A549 (cell line): ENCODE measurements around the gene AJAP1. TPM values are rescaled to one million over a fixed set of nuclear protein-coding genes. Genes with fewer than 3 reads are reported as not detected.

Experiments used
- ATAC-seq, 2 experiments: fragments of 200-7000 bp in 1 of 2; fragments of >200 bp in 1 of 2; cut with Nextera tagmentation in 1 of 2; cut with Tn5 transposase in 1 of 2; 3 replicates each; pipeline versions ENCODE4 v1.8.0 to v1.9.1; 2018 to 2020; ENCODE audit warnings: mild to moderate bottlenecking in 1 of 2, moderate library complexity in 1 of 2
- CTCF ChIA-PET: fragments of 300-600 bp; sonication (Branson Sonifier 250); formaldehyde crosslinking; extraction: SDS; loops from one replicate; lab custom pipeline; 2021; ENCODE audit warnings: antibody characterized with exemption, inconsistent platforms; lab: Yijun Ruan, JAX
- POLR2A ChIA-PET: fragments of 350-600 bp; formaldehyde crosslinking; extraction: SDS; loops from one replicate; lab custom pipeline; 2021; ENCODE audit warnings: antibody characterized with exemption, inconsistent platforms; lab: Yijun Ruan, JAX
- DNase-seq, 2 experiments: peaks; one replicate each; pipeline versions ENCODE4 v3.0.0 to v3.0.0-alpha.2; 2011 to 2016; ENCODE audit warnings: low read depth in 1 of 2, low spot score in 1 of 2
- FAIRE-seq: peaks from 2 replicates; lab custom pipeline; 2011; peaks lifted over from hg19 to GRCh38; lab: Jason Lieb, UNC
- H3K27ac ChIP-seq, 2 experiments: fragments of >200 bp; sonication (Bioruptor Twin); formaldehyde crosslinking; 3 replicates each; pipeline ENCODE4 v1.5.1; 2016 to 2017
- H3K4me1 ChIP-seq: fragments of >200 bp; sonication (Bioruptor Twin); formaldehyde crosslinking; 3 replicates; pipeline ENCODE4 v1.6.1; 2016
- H3K4me2 ChIP-seq: fragments of >200 bp; sonication (Bioruptor Twin); formaldehyde crosslinking; 3 replicates; pipeline ENCODE4 v1.6.1; 2016
- H3K4me3 ChIP-seq: fragments of >200 bp; sonication (Bioruptor Twin); formaldehyde crosslinking; 3 replicates; pipeline ENCODE4 v1.5.1; 2016
- H3K9me3 ChIP-seq: fragments of >200 bp; sonication (Bioruptor Twin); formaldehyde crosslinking; 3 replicates; pipeline ENCODE4 v1.6.1; 2016
- CBX2 ChIP-seq: fragments of 200-600 bp; sonication (generic); IDR thresholded peaks from 2 replicates; pipeline ENCODE4 v1.6.1; 2016; ENCODE audit warnings: low read depth, mild to moderate bottlenecking, borderline replicate concordance
- ESRRA ChIP-seq: fragments of 150-350 bp; IDR thresholded peaks from 2 replicates; pipeline ENCODE4 v1.6.1; 2014; ENCODE audit warnings: mild to moderate bottlenecking, low read length, borderline replicate concordance
- FOSL2 ChIP-seq, 2 experiments: fragments of 450-650 bp in 1 of 2; fragments of >200 bp in 1 of 2; sonication (Bioruptor Twin) in 1 of 2; formaldehyde crosslinking; IDR thresholded peaks; 2 replicates each; pipeline versions ENCODE4 v1.5.0 to v1.6.1; 2016 to 2020; ENCODE audit warnings: mild to moderate bottlenecking in 1 of 2, moderate library complexity in 1 of 2
- GATA3 ChIP-seq: IDR thresholded peaks from 2 replicates; pipeline ENCODE4 v1.6.1; 2012; ENCODE audit warnings: borderline replicate concordance
- JUNB ChIP-seq: fragments of >200 bp; sonication (Bioruptor Twin); formaldehyde crosslinking; IDR thresholded peaks from 2 replicates; pipeline ENCODE4 v1.6.1; 2016
- MAFK ChIP-seq: fragments of 450-650 bp; IDR thresholded peaks from 2 replicates; pipeline ENCODE4 v1.6.1; 2014; ENCODE audit not compliant: partially characterized antibody
- MAZ ChIP-seq: fragments of 150-350 bp; IDR thresholded peaks from 2 replicates; pipeline ENCODE4 v1.6.1; 2014; ENCODE audit warnings: antibody characterized with exemption, low read depth, low read length, borderline replicate concordance
- MYC ChIP-seq: IDR thresholded peaks from 2 replicates; pipeline ENCODE4 v1.6.1; 2012; ENCODE audit warnings: mild to moderate bottlenecking, inconsistent platforms, low read length, improper control_type of control experiment, borderline replicate concordance
- NFE2L2 ChIP-seq: fragments of 150-350 bp; conservative IDR thresholded peaks from 2 replicates; pipeline ENCODE4 v1.6.1; 2014; ENCODE audit warnings: low read length
- PHF8 ChIP-seq: fragments of 200-600 bp; sonication (generic); IDR thresholded peaks from 2 replicates; pipeline ENCODE4 v1.6.1; 2016; ENCODE audit warnings: low read depth, mild to moderate bottlenecking, antibody characterized with exemption, moderate library complexity, borderline replicate concordance
- POLR2AphosphoS2 ChIP-seq: conservative IDR thresholded peaks from 2 replicates; pipeline ENCODE4 v1.6.1; 2012; ENCODE audit warnings: low read length, improper control_type of control experiment, inconsistent platforms
- RAD21 ChIP-seq, 2 experiments: fragments of >200 bp in 1 of 2; sonication (Bioruptor Twin) in 1 of 2; formaldehyde crosslinking in 1 of 2; IDR thresholded peaks in 1 of 2; conservative IDR thresholded peaks in 1 of 2; 2 replicates in 1 of 2; 3 replicates in 1 of 2; pipeline ENCODE4 v1.6.1; 2012 to 2018; ENCODE audit warnings: inconsistent platforms in 1 of 2
- SMC3 ChIP-seq: fragments of >200 bp; sonication (Bioruptor Twin); formaldehyde crosslinking; IDR thresholded peaks from 3 replicates; pipeline ENCODE4 v1.6.1; 2018; ENCODE audit warnings: inconsistent platforms
- ZNF302 ChIP-seq: fragments of 250-450 bp; sonication (Bioruptor Pico); IDR thresholded peaks from 2 replicates; pipeline ENCODE4 v1.9.0; 2021; ENCODE audit warnings: inconsistent platforms, mild to moderate bottlenecking, moderate library complexity
- WGBS: methylation state at CpG from one replicate; pipeline ENCODE4 v1.1.6; 2017; ENCODE audit errors: missing lambda C conversion rate; 5-methylcytosine and 5-hydroxymethylcytosine counted together
- polyA plus RNA-seq, 4 experiments: library from polyadenylated mRNA; depleted of rRNA in 3 of 4; stranded (reverse); fragments of >200 nt; fragmentation: RNase III in 1 of 4; extraction: RNeasy Plus Mini Kit Qiagen cat#74134 plus additional on column Dnase treatment in 1 of 4; gene quantifications; 2 replicates in 3 of 4; 3 replicates in 1 of 4; pipeline ENCODE4 v1.2.3, GENCODE V29; 2011 to 2017
- TF ChIP-seq, protein P1 (sequence below): IDR thresholded peaks from 2 replicates; pipeline ENCODE4 v1.6.1; 2012
- TF ChIP-seq, protein P2 (sequence below): fragments of >200 bp; sonication (Bioruptor Twin); formaldehyde crosslinking; IDR thresholded peaks from 3 replicates; pipeline ENCODE4 v1.5.1; 2016
- TF ChIP-seq, protein P3 (sequence below): fragments of 450-650 bp; IDR thresholded peaks from 2 replicates; pipeline ENCODE4 v1.6.1; 2014; ENCODE audit warnings: antibody characterized with exemption
- TF ChIP-seq, protein P4 (sequence below): fragments of >200 bp; sonication (Bioruptor Twin); formaldehyde crosslinking; IDR thresholded peaks from 2 replicates; pipeline ENCODE4 v1.6.1; 2016

The AJAP1 gene
- polyA plus RNA-seq, 2 of the 4 experiments (the other 2 are of a cell fraction): not detected

DNA sequence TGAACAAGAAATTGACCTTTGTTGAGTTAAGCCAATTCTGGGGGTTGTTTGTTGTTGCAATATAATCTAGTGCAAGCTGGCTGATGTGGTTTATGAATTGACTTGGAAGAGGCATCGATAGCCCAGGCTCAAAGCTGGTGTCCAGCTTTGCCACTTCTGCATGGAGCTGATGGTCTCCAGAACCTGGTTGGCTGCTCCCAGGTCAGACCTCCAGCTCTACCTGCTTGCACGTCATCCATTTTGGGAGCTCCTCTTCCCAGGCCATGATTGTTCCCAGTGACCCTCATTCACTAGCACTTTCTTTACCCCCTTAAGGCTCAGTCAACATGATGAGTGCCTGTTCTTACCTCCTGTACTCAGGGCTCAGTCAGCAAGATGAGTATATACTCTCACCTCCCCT lies 5.8 kb upstream of the AJAP1 start:
- no peaks in the 10 kb centered on the region for H3K9me3 ChIP-seq
- ChIA-PET POLR2A (no interaction called here), CTCF (no interaction called here)
- no peak for TF ChIP-seq MYC
- TF ChIP-seq, protein P1, sequence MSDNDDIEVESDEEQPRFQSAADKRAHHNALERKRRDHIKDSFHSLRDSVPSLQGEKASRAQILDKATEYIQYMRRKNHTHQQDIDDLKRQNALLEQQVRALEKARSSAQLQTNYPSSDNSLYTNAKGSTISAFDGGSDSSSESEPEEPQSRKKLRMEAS: no peak
- TF ChIP-seq POLR2AphosphoS2: no peak
- no peak overlapping the region for H3K27ac ChIP-seq
- H3K4me3 ChIP-seq: no peak overlapping the region
- no peak overlapping the region for H3K4me2 ChIP-seq
- peaks cover 24% of the 10 kb centered on the region for H3K4me1 ChIP-seq
- FAIRE-seq (no peak), DNase-seq (no peak), ATAC-seq (no peak)
- 40% methylated on average over 2 of the region's 2 CpGs for WGBS

DNA sequence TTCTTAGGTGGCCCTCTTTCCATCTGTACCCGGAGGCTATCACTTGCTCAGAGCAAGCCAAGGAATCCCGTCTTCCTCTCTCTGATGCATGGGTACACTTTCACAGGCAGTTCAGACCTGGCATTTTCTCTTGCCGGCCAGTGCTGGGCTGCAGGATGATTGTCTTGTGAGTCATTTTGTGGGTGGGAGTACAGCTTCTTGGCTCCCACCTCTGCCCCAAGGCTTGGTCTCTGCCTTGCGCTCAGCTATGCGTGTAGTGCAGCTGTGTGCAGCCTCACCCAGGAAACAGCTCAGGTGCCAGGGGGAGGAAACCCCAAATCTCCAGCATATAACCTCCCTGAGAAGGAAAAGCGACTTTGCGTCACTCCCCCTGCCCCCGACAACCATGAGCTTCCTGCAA lies 3.9 kb upstream of the AJAP1 start:
- FAIRE-seq: no peak
- Histone ChIP-seq H3K4me3 (no peak overlapping the region), H3K4me2 (peak overlapping the region; percentile 70), H3K9me3 (no peaks in the 10 kb centered on the region), H3K4me1 (peaks cover 24% of the 10 kb centered on the region), H3K27ac (peak overlapping the region; percentile 61 to 82)
- CTCF ChIA-PET: no interaction called here
- DNase-seq: peak; percentile 60 to 67
- ATAC-seq: peak; percentile 80 to 87
- WGBS: 11% methylated on average over 5 of the region's 8 CpGs
- POLR2A ChIA-PET: no interaction called here
- TF ChIP-seq FOSL2 (IDR thresholded peaks at IDR 0.05) (0 out of 2 replicates have a peak, but pooled peaks have one; percentile 38), FOSL2 (CRISPR knock-in tag; IDR thresholded peaks at IDR 0.05) (peak; percentile 53), CBX2 (no peak), JUNB (no peak; the same call in 1 of the 2 replicates), NFE2L2 (no peak)

DNA sequence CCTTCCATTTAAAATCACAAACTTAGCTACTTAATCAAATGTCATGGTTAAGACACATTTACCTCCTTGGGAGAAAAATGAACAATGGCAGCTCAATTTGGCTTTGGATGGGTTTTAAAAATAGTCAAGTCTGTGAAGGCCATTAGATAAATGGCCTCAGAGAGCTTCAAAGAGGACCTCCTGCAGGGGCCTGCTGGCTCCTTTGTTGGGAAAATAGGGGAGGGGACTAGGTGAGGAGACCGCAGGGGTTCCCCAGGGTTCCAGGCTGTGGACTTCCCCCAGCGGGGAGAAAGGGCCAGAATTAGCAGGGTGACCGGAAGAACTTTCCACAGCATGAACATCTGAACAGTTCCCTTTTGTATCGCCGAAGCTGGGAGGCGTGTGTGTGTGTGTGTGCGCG lies 3.4 kb upstream of the AJAP1 start:
- FAIRE-seq (no peak), DNase-seq (no peak), ATAC-seq (no peak)
- no peaks in the 10 kb centered on the region for H3K9me3 ChIP-seq
- 93% methylated on average over 8 of the region's 8 CpGs for WGBS
- no peak for TF ChIP-seq GATA3
- TF ChIP-seq PHF8: no peak
- TF ChIP-seq, protein P2, sequence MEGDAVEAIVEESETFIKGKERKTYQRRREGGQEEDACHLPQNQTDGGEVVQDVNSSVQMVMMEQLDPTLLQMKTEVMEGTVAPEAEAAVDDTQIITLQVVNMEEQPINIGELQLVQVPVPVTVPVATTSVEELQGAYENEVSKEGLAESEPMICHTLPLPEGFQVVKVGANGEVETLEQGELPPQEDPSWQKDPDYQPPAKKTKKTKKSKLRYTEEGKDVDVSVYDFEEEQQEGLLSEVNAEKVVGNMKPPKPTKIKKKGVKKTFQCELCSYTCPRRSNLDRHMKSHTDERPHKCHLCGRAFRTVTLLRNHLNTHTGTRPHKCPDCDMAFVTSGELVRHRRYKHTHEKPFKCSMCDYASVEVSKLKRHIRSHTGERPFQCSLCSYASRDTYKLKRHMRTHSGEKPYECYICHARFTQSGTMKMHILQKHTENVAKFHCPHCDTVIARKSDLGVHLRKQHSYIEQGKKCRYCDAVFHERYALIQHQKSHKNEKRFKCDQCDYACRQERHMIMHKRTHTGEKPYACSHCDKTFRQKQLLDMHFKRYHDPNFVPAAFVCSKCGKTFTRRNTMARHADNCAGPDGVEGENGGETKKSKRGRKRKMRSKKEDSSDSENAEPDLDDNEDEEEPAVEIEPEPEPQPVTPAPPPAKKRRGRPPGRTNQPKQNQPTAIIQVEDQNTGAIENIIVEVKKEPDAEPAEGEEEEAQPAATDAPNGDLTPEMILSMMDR: no peak
- TF ChIP-seq, protein P3, sequence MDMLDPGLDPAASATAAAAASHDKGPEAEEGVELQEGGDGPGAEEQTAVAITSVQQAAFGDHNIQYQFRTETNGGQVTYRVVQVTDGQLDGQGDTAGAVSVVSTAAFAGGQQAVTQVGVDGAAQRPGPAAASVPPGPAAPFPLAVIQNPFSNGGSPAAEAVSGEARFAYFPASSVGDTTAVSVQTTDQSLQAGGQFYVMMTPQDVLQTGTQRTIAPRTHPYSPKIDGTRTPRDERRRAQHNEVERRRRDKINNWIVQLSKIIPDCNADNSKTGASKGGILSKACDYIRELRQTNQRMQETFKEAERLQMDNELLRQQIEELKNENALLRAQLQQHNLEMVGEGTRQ: no peak
- TF ChIP-seq ZNF302 (CRISPR knock-in tag): no peak
- no peak for TF ChIP-seq ESRRA
- TF ChIP-seq MAZ: no peak
- H3K4me3 ChIP-seq: no peak overlapping the region
- CTCF ChIA-PET: no interaction called here
- peak overlapping the region; percentile 61 to 82 for H3K27ac ChIP-seq
- peaks cover 24% of the 10 kb centered on the region for H3K4me1 ChIP-seq
- POLR2A ChIA-PET: no interaction called here
- H3K4me2 ChIP-seq: peak overlapping the region; percentile 70

DNA sequence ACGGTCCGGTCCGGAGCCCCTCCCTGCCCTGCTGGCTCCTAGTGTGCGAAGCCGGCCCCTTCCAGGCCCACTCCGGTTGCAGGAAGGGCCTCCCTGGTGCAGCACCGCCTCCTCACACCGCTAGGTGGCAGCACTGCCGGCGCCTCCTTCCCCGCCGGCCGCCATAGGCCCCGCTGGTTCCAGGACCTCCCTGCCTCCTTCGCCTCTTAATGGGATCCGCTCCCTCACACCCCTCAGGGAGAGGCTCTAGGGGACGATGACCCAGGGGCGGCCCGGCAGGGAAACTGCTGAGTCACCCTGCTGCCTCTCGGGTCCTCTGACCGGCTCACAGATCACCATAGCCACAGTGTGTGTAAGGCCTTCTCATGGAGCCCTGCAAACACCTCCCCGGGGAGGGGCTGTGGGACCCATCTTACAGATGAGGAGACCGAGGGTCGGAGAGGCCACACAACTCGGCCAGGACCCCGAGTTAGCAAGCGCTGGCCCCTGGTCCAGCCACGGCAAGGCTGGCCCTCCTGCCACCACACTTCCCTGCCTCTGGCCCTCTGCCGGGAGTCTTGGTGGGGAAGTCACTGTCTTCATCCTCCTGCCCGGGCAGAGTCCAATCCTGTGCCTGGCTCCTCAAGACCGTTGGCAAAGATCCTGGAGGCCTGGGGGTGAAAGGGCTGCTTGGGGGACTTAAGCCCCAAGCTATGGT lies 1.6 kb upstream of the AJAP1 start:
- Histone ChIP-seq H3K4me2 (peak overlapping the region; percentile 57), H3K27ac (peak overlapping the region; percentile 83 to 89), H3K9me3 (no peaks in the 10 kb centered on the region), H3K4me3 (no peak overlapping the region), H3K4me1 (peaks cover 24% of the 10 kb centered on the region)
- peak; percentile 84 for TF ChIP-seq NFE2L2
- TF ChIP-seq, protein P4, sequence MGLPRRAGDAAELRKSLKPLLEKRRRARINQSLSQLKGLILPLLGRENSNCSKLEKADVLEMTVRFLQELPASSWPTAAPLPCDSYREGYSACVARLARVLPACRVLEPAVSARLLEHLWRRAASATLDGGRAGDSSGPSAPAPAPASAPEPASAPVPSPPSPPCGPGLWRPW: no peak
- peak; percentile 23 to 49; a peak in 2 of 5 replicates for TF ChIP-seq RAD21 (conservative IDR thresholded peaks at IDR 0.05 in 1 of 2, IDR thresholded peaks at IDR 0.05 in 1 of 2)
- peak; percentile 45 for TF ChIP-seq SMC3
- TF ChIP-seq, protein P1: 0 out of 2 replicates have a peak, but pooled peaks have one; percentile 15
- TF ChIP-seq, protein P2: peak; percentile 71
- no peak for TF ChIP-seq ESRRA
- no peak for TF ChIP-seq GATA3
- TF ChIP-seq, protein P3: no peak
- peak; percentile 89 for TF ChIP-seq MAFK
- ATAC-seq: peak; percentile 48 to 83; a peak in 4 of 6 replicates
- ChIA-PET CTCF (no interaction called here), POLR2A (no interaction called here)
- WGBS: 40% methylated on average over 6 of the region's 31 CpGs
- DNase-seq: peak; percentile 58 to 62
- no peak for FAIRE-seq
